Measurements from ENCODE around the gene STRIP2.

STRIP2 gene

DNA sequence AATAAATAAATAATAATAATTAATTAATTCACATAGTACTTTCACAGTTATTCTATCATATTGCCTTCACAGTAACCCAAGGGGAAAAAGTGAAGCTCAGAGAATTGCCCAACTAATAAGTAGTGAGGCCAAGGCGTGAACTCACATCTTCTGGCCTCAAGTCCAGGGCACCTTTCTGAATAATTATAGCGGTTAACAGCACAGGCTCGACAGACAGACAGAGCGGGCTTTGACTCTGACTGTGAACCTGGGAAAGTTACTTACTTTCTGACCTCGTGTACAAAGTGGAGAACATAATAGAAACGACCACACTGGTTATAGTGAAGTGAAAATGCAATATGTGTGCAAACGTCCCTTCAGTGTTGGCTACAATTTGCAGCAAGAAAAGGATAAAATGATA lies 62.4 kb downstream of the STRIP2 start:
- DNase-seq (ENCODE audit: low spot score) = no peak

- no peak for DNase-seq (ENCODE audit: low spot score)
Observed at GRCh38 chr7:129497156-129497555, 62.9 kb downstream of the STRIP2 start.

DNA sequence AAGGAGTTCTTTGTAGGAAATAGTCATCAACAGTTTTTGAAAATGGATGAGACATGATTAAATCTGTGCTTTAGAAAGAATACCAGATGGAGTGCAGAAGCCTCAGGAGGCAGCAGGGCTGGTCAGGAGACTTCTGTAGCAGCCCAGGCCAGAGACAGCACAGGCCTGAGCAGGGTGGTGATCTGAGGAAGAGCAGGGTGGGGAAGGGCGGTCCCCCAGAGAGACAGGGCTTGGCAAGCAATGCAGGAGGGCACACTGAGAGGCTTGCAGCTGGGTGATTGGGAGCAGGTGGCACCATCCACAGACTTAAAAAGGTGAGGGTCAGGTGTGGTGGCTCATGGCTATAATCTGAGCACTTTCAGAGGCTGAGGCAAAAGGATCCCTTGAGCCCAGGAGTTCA lies 63.8 kb downstream of the STRIP2 start:
- DNase-seq (ENCODE audit: low spot score) = no peak

DNA sequence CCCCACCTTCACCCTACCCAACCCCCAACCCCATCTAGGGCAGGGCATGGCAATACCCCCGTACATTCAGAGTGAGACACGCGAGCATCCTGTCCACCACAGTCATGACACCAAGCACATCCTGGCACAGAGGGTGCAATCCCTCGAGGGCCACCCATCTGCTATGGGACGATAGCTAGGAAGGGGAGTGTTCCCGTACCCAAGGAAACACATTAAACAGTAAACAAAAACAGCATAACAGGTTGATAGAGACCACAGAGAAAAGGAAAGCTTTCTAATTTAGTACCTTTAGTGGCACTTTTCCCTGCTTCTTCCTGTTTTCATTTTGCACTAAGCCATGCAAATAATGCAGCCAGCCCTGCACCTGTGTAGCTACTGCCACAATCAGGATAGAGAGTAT lies 65.8 kb downstream of the STRIP2 start:
- peak; percentile 63 for DNase-seq (ENCODE audit: low spot score)

DNA sequence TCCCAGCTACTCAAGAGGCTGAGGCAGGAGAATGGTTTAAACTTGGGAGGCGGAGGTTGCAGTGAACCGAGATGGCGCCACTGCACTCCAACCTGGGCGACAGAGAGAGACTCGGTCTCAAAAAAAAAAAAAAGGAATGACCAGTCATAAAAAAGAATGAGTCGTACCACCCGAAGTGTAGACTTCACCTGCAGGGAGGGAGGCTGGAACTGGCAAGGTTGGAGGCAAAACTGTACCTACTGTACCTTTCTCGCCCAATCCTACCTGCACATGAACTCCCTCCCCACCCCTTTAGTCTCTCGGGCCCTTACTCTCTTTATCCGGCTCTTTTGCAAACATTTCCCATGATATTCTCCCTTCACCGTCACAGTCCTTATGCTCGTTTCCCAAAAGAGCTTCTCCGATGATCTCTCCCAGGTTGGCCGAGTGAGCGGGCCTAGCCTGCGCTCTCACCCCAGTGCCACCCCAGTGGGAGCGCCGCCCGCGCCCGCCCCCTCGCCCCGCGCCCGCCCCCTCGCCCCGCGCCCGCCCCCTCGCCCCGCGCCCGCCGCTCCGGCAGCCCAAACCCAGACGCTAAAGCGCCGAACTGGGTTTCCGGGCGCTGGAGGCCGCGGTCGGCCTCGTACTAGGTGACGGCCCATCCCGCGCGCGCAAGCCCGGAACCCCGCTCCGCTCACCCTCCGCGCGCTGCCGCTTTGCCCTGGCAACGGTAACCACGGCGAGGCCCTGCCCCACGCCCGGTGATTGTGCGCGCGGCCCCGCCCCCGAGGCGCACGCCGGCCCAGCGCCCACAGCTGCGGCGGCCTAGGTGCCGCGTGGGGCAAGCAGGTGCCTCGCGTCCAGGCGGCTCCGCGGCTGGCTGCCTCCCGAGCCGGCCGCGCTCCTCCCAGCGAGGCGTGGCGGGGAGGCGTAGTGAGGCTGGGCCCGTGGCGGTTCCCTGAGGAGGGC lies 67.8 kb downstream of the STRIP2 start, which contains the start of gene SMKR1:
SMKR1 (plus strand) TSS at position 772 of the 948 bp plus-strand sequence. CDS start 294 bp downstream, outside the sequence.
- DNase-seq (ENCODE audit: low spot score) = peak; percentile 97

DNA sequence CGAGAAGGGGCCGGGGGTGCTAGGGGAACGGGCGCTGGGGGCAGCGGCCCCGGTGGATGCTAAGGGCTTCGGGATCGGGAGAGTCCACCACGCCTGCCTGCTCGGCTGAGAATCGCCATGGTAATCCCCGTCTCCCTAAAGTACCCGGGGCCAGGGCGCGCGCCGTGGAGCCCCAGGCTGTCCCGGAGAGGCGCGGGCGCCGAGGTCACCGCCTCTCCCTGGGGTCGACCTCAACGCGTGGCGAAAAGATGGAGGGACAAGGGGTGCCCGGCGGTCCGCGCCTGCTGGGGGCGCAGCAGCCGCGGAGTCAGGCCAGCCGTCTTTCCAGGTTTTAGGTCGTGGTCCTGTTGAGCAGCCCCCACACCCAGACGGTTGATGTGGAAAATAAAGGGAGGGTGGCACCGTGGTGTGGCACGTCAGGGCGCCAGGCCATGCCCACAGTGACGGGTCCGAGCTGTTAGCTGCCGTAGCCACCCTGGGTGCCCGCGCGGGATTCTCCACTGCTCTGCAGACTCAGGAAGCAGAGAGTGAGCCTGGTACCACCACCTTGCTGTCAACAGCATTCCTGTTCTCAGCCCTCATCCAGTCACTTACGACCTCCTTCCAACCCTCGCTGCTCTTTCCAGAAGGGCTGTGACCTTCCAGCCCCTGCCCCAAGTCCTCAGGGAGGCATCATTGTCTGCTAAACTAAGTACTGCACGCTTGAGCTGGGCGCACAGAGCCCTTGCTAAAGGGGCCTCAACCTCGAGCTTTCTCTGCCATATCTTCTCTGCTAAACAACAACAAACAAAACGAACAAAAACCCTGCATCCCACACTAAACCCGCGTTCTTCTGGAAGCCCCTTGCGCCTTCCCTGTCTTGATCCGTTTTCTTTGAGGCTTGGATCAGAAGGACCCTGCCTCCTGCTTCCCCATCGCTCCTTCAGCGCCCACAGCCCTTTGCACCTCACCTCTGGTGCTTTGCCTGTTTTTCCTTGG lies 68.8 kb downstream of the STRIP2 start:
- DNase-seq (ENCODE audit: low spot score) = no peak

DNA sequence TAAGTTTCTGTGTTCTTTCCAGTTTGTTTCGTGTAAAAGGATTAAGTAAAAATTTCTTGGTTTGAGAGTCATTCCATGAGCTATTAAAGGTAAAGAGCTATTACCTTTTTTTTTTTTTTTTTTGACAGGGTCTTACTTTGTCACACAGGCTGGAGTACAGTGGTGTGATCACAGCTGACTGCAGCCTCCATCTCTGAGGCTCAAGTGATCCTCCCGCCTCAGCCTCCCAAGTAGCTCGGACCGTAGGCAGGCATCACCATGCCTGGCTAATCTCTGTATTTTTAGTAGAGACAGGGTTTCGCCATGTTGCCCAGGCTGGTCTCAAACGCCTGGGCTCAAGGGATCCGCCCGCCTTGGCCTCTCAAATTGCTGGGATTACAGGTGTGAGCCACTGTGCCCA lies 69.5 kb downstream of the STRIP2 start:
- no peak for DNase-seq (ENCODE audit: low spot score)

DNA sequence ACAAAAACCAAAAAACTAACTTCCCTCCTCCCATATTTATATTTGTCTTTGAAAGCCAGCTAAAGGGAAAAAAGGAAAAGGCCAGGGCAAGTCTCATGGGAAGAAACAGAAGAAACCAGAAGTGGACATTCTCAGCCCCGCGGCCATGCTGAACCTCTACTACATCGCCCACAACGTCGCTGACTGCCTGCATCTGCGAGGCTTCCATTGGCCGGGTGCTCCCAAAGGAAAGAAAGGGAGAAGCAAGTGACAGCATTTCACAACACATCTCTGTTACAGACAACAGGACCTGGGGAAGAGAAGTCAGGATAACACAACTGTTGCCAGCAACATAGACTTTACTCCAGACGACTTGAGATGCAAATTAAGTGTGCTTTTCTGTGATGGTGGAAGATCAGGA lies 78.0 kb downstream of the STRIP2 start:
- DNase-seq (ENCODE audit: low spot score) = no peak

DNA sequence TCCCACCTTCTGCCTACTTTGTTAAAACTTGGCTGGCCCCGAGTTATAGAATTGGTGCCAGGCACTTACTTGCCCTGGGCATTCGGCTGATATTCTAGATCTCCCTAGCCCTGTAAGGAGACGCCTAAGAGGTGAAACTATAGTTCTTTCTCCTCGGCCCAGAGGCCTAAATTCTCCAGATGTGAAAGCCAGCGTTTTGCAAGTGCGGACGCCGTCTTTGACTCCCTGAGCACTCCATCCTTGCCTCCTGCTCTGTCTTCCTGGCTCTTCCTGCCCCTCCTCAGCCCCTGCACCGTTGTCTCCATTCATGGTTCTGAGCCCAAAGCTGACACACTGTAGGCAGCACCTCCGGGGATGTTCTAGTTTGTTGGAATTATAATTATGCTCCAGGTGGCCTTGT lies 79.3 kb downstream of the STRIP2 start:
- no peak for DNase-seq (ENCODE audit: low spot score)

DNA sequence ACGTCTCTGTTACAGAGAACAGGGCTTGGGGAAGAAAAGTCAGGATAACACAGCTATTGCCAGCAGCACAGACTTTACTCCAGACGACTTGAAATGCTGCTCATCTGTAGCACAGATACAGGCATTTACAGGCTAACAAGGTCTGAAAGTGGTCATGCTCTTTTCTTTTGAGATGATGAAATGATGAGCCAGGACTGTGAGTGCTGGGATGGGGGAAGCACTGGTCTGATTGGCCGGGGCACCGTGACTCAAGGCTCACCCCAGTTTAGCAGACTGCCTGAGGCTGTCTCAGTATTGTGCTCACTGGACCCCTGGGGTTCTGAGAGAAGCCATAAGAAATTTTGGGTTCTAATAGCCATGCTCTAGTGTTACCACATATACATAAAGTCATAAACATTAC lies 80.5 kb downstream of the STRIP2 start:
- DNase-seq (ENCODE audit: low spot score) = no peak

DNA sequence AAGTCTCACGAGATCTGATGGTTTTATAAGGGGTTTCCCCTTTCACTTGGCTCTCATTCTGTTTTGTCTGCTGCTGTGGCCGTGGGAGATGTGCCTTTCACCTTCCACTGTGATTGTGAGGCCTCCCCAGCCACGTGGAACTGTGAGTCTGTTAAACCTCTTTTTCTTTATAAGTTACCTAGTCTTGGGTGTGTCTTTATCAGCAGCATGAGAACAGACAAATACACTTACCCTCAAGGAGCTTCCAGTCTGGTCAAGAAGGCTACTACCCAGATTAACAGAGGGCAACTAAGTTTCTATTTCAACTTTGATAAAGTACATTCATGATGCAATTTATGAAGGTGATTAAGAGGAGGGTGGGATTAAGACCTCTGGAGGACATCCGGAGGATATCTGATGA lies 81.1 kb downstream of the STRIP2 start:
- DNase-seq (ENCODE audit: low spot score) = no peak

GRCh38 chr7:129517931-129518330 lies 83.7 kb downstream of the STRIP2 start:
- no peak for DNase-seq (ENCODE audit: low spot score)

DNA sequence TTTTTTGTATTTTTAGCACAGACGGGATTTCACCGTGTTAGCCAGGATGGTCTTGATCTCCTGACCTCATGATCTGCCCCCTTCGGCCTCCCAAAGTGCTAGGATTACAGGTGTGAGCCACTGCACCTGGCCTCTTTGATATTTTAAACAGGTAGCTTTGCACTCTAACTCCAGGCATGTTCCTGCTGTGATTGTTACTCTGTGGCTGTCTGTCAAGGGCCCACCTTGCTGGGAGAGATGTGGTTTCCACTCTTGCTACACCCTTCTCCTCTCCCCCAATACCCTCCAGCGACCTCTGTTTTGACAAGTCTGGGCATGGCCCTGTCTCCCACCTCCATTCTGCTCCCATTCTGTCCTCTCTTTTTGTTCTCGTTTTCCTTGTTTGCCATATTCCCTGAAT lies 85.2 kb downstream of the STRIP2 start:
- no peak for DNase-seq (ENCODE audit: low spot score)

DNA sequence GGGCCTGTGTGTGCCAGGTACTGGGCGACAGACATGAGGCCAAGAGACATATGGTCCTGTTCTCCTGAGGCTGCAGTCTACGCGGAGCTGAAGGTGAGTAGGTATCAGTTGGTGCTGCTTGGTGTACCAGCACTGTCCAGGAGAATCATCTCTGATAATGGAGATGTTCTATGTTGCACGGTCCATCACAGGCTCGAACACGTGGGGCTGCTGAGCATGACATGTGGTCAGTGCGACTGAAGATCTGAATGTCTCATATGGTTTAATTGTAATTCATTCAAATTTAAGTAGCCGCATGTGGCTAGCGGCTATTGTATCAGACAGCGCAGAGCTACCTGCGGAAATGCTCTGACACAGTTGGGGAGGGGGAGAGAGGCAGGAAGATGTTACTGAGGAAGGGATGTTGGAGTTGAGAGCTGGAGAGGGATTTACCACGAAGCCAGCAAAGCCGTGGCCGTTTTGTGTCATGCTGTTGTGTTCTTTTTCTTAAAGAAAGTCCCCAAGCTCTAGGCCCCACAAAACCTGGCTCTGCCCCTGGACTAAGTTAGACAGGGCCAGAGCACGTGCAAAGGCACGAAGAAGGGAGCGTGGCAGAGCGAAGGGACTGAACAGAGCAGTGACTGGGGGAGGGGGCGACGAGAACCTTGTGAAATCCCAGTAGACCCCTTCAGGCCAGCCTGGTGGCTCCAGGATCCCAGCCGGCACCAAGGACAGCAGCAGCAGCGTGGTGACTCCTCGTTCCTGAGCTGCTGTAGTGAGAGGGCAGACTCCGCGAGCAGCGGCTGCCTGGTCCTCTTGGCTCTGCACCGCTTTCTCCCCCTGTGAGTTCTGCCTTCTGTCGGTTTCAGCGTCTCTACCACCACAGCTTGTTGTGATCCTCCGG lies 88.1 kb downstream of the STRIP2 start:
- no peak for DNase-seq (ENCODE audit: low spot score)

DNA sequence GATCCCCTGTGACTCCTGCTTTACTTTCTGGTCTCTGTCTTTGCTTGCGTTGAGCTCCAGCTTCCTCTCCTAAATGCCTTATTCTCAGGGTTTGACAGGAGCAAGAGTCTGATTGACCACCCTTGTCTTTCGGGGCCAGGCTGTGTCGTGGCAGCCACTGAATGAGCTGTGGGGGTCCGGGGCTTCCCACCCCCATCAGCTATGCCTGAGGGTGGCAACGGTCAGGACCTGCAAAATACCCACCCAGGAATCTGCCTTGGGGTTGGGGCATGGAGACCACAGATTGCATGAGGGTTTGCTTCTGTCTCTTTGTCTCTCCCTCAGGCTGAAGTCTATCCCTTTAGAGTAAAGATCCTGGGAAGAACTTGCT lies 88.7 kb downstream of the STRIP2 start:
- no peak for DNase-seq (ENCODE audit: low spot score)

- DNase-seq (ENCODE audit: low spot score) = no peak
Observed at GRCh38 chr7:129523924-129524323, 89.7 kb downstream of the STRIP2 start.

DNA sequence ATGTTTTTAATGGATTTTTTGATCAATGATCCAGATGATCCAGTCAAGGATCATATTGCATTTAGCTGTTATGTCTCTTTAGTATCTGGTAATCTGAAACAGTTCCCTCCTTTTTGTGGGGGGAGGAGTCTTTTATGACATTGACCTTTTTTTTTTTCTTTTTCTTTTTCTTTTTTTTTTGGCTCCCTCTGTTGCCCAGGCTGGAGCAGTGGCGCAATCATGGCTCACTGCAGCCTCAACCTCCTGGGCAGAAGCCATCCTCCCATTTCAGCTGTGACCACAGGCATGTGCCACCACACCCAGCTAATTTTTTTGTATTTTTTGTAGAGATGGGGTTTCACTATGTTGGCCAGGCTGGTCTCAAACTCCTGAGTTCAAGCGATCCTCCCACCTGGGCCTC lies 90.2 kb downstream of the STRIP2 start:
- peak; percentile 41 for DNase-seq (ENCODE audit: low spot score)

DNA sequence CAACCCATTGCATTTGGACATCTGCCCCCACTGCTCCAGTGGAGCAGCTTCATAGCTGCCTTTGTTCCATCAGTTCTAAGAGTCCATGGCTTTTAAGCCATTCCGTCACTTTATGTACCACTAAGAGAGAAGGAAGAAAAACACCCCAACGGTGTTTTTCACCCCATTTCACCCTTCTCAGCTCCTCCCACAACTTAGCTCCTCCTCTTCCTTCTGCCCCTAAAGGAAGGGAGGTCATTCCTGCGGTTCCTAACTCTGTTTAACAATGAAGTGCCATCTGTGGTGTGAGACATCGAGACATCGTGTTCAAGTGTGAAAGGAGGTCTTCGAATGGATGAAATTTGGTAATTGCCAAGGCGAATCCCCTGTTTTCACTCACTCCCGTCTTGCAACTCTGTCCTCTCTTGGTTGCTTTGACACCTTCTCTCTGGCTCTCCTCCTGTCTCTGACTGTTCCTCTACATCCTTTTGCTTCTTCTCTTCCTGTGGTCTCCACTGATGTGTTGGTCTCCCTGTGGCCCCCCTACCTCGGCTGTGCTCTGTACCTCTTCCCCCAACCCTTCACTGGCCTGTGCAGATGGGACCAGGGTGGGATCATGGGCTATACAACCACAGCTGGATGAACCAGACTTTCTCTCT lies 91.1 kb downstream of the STRIP2 start:
- no peak for DNase-seq (ENCODE audit: low spot score)

GRCh38 chr7:129529643-129530042 lies 95.4 kb downstream of the STRIP2 start:
- DNase-seq (ENCODE audit: low spot score) = no peak

DNA sequence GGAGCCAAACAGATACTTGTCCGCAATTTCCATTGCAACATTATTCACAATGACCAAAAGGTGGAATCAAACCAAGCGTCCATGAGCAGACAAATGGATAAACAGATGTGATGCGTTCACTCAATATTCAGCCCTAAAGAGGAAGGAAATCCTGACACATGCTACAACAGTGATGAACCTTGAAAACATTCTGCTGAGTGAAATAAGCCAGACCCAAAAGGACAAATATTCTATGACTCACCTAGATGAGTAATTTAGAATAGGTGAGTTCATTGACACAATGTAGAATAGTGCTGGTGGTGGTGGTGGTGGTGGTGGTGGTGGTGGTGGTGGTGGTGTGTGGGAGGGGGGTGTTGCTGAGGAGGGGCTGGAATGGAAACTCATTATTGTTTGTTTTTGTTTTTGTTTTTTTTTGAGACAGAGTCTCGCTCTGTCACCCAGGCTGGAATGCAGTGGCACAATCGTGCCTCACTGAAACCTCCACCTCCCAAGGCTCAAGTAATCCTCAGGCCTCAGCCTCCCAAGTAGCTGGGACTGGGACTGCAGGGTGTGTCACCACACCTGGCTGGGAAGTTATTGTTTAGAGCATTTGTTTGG lies 96.7 kb downstream of the STRIP2 start:
- no peak for DNase-seq (ENCODE audit: low spot score)

DNA sequence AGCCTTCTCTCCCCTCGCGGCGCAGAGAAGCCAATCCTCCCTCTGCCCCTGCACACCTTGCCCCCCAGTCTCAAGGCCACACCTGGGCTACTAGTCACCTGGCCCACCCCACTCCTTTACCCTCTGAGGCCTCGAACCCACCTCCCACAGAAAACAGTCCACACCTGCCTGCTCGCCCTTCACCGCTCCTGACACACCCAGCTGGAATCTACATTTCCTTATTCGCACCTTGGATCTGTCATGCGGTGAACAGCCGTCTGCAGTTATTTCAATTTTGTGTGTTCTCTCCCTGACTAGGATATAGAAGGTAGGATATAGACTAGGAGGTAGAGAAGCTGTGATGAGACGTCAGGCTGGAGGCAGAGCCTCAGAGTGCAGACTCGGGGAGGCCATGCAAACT lies 97.5 kb downstream of the STRIP2 start:
- DNase-seq (ENCODE audit: low spot score) = no peak

All from NAMALWA (cell line).